HG03175 (cell line): ENCODE data around the gene FMN2.

ENCODE experiments used
- ATAC-seq: cut with Tn5 transposase; IDR thresholded peaks from one replicate; pipeline ENCODE4 v1.9.1; 2021; ENCODE audit warnings: mild to moderate bottlenecking, moderate library complexity; ENCODE audit not compliant: unreplicated experiment

The FMN2 gene

GRCh38 chr1:240096974-240097373 is 5.3 kb downstream of the FMN2 start:
- ATAC-seq, result no peak

GRCh38 chr1:240098534-240098933 is 6.9 kb downstream of the FMN2 start:
- ATAC-seq, result no peak

- no peak for ATAC-seq
These were observed 7.6 kb downstream of the FMN2 start for GRCh38 chr1:240099329-240099728.

GRCh38 chr1:240099748-240100147 is 8.1 kb downstream of the FMN2 start:
- ATAC-seq, result no peak

- ATAC-seq, result no peak
These were observed 8.8 kb downstream of the FMN2 start for GRCh38 chr1:240100371-240100934.

GRCh38 chr1:240101306-240101705 is 9.6 kb downstream of the FMN2 start:
- ATAC-seq, result no peak

- ATAC-seq, result no peak
These were observed 10.1 kb downstream of the FMN2 start for GRCh38 chr1:240101737-240102136.

GRCh38 chr1:240104672-240105071 is 13.0 kb downstream of the FMN2 start:
- no peak for ATAC-seq

- no peak for ATAC-seq
These were observed 15.5 kb downstream of the FMN2 start for GRCh38 chr1:240107058-240107684.

GRCh38 chr1:240109130-240109529 is 17.4 kb downstream of the FMN2 start:
- ATAC-seq, result no peak

- ATAC-seq, result no peak
These were observed 18.4 kb downstream of the FMN2 start for GRCh38 chr1:240109920-240110636.

GRCh38 chr1:240111558-240111957 is 19.9 kb downstream of the FMN2 start:
- no peak for ATAC-seq

GRCh38 chr1:240114222-240114621 is 22.5 kb downstream of the FMN2 start:
- ATAC-seq, result no peak

- ATAC-seq, result no peak
These were observed 24.1 kb downstream of the FMN2 start for GRCh38 chr1:240115831-240116230.

GRCh38 chr1:240116831-240117769 is 25.4 kb downstream of the FMN2 start:
- no peak for ATAC-seq

GRCh38 chr1:240117930-240118329 is 26.2 kb downstream of the FMN2 start:
- ATAC-seq, result no peak

- ATAC-seq, result no peak
These were observed 31.2 kb downstream of the FMN2 start for GRCh38 chr1:240122639-240123613.

- ATAC-seq, result no peak
These were observed 35.1 kb downstream of the FMN2 start for GRCh38 chr1:240126821-240127220.

- no peak for ATAC-seq
These were observed 36.7 kb downstream of the FMN2 start for GRCh38 chr1:240128366-240128765.

- ATAC-seq, result no peak
These were observed 42.4 kb downstream of the FMN2 start for GRCh38 chr1:240134113-240134512.
